Measurements from ENCODE around the gene FARSA. TPM values are rescaled to one million over a fixed set of nuclear protein-coding genes. Genes with fewer than 3 reads are reported as not detected.

Gene FARSA
- total and polyA plus RNA-seq, 2 of the 8 experiments (the other 6 are each of a cell fraction or from before 2014, with no cell fraction given), result 61.0 to 103 TPM

- TF ChIP-seq CHD2 (IDR thresholded peaks at IDR 0.05; ENCODE audit: low read length) (no peak), YY1 (IDR thresholded peaks at IDR 0.05; ENCODE audit: low read depth, low read length) (no peak), TBP (IDR thresholded peaks at IDR 0.05; ENCODE audit: low read depth, low read length) (no peak)
Observed at GRCh38 chr19:12970070-12970820, 36.7 kb upstream of the FARSA start (continued).
